Measurements from ENCODE around the gene RNU6-9. TPM values are rescaled to one million over a fixed set of nuclear protein-coding genes. Genes with fewer than 3 reads are reported as not detected.

RNU6-9 gene
- total RNA-seq, 6 experiments from 2014 or later: not detected

DNA sequence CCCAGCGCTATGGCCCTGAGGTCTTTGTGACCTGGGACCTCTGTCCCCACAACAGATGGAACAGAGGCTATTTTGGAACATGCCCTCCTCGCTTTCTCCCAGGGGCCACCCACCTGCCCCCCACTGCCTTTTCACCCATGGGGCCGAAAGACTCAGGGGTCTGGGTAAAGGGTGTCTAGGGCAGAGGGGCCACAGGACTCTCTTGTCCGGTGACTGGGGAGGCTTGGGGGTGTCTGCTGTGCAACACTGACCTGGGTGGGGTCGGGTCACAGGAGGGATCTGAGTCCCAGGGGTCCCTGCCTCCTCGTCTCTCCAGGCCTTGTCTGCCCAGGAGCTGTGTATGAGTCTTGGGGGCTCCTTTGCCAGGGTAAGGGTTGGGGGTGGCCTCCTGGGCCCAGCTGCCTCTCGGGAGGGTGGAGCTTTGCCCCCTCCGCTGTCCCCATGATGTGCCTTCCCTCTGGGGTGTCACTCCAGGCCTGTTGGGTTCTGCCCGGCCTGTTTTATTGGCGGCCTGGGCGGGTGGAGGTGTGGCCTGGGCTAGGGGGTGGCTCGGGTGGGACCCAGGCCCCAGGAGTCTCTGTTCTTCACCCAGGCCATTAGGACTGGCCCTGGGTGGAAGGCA, 34.6 kb downstream of the RNU6-9 start:
- H3K4me3 ChIP-seq: peak overlapping the region in 1 of 3 donors; percentile 72
- intact Hi-C loops (cut with DNase I): no loop called here
- DNase-seq: peak in 1 of 3 donors; percentile 19
- TF ChIP-seq, protein P1, sequence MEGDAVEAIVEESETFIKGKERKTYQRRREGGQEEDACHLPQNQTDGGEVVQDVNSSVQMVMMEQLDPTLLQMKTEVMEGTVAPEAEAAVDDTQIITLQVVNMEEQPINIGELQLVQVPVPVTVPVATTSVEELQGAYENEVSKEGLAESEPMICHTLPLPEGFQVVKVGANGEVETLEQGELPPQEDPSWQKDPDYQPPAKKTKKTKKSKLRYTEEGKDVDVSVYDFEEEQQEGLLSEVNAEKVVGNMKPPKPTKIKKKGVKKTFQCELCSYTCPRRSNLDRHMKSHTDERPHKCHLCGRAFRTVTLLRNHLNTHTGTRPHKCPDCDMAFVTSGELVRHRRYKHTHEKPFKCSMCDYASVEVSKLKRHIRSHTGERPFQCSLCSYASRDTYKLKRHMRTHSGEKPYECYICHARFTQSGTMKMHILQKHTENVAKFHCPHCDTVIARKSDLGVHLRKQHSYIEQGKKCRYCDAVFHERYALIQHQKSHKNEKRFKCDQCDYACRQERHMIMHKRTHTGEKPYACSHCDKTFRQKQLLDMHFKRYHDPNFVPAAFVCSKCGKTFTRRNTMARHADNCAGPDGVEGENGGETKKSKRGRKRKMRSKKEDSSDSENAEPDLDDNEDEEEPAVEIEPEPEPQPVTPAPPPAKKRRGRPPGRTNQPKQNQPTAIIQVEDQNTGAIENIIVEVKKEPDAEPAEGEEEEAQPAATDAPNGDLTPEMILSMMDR (IDR thresholded peaks at IDR 0.05): no peak
- no peak for TF ChIP-seq POLR2A (IDR thresholded peaks at IDR 0.05)
- ATAC-seq: no peak
- H3K27ac ChIP-seq: no peak overlapping the region
- H3K9me3 ChIP-seq: no peaks in the 10 kb centered on the region
- H3K36me3 ChIP-seq: no peaks in the 10 kb centered on the region
- H3K27me3 ChIP-seq: no peaks in the 10 kb centered on the region
- peaks cover 0 to 8% (median 2%) of the 10 kb centered on the region in 4 donors for H3K4me1 ChIP-seq
- no CpG with 5 or more reads among the region's 12 CpGs for WGBS (ENCODE audit: insufficient coverage, low coverage, low lambda C conversion rate, missing lambda C conversion rate)

DNA sequence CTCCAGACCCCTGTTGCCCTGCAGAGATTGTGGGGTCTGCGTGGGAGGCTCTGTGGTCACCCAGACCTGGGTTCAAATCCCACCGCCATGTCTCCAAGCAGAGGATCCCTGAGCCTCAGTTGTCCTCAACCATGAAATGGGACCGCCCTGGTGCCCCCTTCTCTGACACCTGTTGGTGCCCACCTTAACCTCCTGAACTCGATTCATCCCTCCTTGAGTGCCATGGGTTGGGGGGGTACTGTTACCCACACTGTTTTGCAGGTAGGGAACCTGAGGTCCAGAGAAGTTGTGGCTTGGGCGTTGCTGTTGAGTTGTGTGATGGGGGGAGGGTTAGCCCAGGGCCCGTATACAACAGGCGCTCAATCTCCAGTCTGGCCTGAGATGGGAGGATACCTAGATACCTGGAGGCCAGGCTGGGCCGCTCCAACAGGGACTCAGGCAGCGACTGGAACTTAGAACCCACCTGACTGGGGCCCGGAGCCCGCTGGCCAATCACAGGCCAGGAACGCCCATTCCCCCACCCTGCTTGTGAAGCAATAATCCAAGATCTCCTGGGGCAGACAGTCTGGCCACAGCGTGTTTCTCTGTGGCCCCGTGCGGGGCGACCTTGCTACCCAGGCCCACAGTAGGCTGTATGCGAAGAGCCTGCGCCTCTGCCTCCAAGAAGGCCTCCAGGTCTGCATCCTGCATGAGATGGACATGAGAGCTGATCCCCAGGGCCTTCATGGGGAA, 35.4 kb downstream of the RNU6-9 start:
- intact Hi-C loops (cut with DNase I): no loop called here
- H3K4me3 ChIP-seq: no peak overlapping the region
- H3K27me3 ChIP-seq: no peaks in the 10 kb centered on the region
- H3K9me3 ChIP-seq: no peaks in the 10 kb centered on the region
- DNase-seq: peak in 1 of 3 donors; percentile 21
- TF ChIP-seq, protein P1 (IDR thresholded peaks at IDR 0.05): no peak
- no peak for TF ChIP-seq POLR2A (IDR thresholded peaks at IDR 0.05)
- no peak overlapping the region for H3K27ac ChIP-seq
- H3K36me3 ChIP-seq: no peaks in the 10 kb centered on the region
- 100% methylated on average over 1 of the region's 18 CpGs for whole genome bisulfite sequencing (ENCODE audit: insufficient coverage, low coverage, low lambda C conversion rate, missing lambda C conversion rate)
- peaks cover 0 to 11% (median 5%) of the 10 kb centered on the region in 4 donors for H3K4me1 ChIP-seq
- ATAC-seq: peak in 1 of 4 donors; percentile 3

DNA sequence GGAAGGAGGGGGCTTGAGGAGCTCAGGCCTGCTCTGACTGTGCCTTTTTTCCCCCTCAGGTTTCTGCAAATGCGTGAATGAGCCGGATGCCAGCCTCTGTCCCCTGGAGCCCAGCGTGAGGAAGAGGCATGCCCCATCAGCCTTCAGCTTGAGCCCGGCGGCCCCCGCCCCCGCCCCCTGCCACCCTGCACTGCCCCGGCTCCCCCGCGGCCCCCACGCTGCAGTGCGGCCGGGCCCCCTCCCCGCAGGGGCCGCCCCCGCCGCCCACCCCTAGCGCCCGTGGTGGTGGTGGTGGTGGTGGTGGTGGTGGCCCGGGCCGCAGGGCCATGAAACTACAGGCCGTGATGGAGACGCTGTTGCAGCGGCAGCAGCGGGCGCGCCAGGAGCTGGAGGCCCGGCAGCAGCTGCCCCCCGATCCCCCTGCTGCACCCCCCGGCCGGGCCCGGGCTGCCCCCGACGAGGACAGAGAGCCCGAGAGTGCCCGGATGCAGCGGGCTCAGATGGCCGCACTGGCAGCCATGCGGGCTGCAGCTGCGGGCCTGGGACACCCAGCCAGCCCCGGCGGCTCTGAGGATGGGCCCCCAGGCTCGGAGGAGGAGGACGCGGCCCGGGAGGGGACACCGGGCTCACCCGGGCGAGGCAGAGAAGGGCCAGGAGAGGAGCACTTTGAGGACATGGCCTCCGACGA, 36.1 kb downstream of the RNU6-9 start:
- WGBS (ENCODE audit: insufficient coverage, low coverage, low lambda C conversion rate, missing lambda C conversion rate): 100% methylated on average over 1 of the region's 51 CpGs
- H3K27ac ChIP-seq: no peak overlapping the region

DNA sequence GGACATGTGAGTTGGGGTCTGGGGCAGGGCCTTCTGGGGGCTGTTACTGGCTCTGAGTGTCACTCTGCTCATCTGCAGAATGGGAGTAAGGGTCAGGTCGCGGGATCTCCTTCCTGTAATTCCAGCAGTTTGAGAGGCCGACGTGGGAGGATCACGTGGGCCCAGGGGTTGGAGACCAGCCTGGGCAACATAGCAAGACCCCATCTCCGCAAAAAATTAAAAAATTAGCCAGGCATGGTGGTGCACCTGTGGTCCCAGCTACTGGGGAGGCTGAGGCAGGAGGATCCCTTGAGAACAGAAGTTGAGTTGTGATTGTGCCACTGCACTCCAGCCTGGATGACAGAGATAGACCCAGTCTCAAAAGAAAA, 36.6 kb downstream of the RNU6-9 start:
- intact Hi-C loops (cut with DNase I): no loop called here
- Histone ChIP-seq H3K27me3 (no peaks in the 10 kb centered on the region), H3K36me3 (no peaks in the 10 kb centered on the region), H3K4me3 (no peak overlapping the region), H3K4me1 (peaks cover 0 to 23% (median 14%) of the 10 kb centered on the region in 4 donors), H3K27ac (no peak overlapping the region), H3K9me3 (no peaks in the 10 kb centered on the region)
- no peak for DNase-seq
- TF ChIP-seq POLR2A (IDR thresholded peaks at IDR 0.05): no peak
- TF ChIP-seq, protein P1 (IDR thresholded peaks at IDR 0.05): no peak
- WGBS (ENCODE audit: insufficient coverage, low coverage, low lambda C conversion rate, missing lambda C conversion rate): 100% methylated on average over 1 of the region's 6 CpGs
- no peak for ATAC-seq

More for the DNA sequence above, 36.1 kb downstream of the RNU6-9 start:
- DNase-seq: no peak
- intact Hi-C loops (cut with DNase I): no loop called here
- H3K27me3 ChIP-seq: no peaks in the 10 kb centered on the region
- no peak for ATAC-seq
- H3K9me3 ChIP-seq: no peaks in the 10 kb centered on the region
- no peaks in the 10 kb centered on the region for H3K36me3 ChIP-seq
- TF ChIP-seq, protein P1 (IDR thresholded peaks at IDR 0.05): no peak
- no peak for TF ChIP-seq POLR2A (IDR thresholded peaks at IDR 0.05)
- peaks cover 0 to 18% (median 11%) of the 10 kb centered on the region in 4 donors for H3K4me1 ChIP-seq
- no peak overlapping the region for H3K4me3 ChIP-seq
